Tibial nerve (tissue), 3 donors: ENCODE measurements around the gene AMD1.

ENCODE experiments used
- POLR2A ChIP-seq, 2 donors: fragments of 450-650 bp; IDR thresholded peaks; one replicate each; pipeline ENCODE4 v1.6.1; 2017; ENCODE audit warnings: antibody characterized with exemption in 2 of 2, mild to moderate bottlenecking in 2 of 2, moderate library complexity in 2 of 2
- TF ChIP-seq, protein P1 (sequence below), 5 experiments: fragments of 200-600 bp in 3 of 5; fragments of 450-650 bp in 2 of 5; sonication (generic) in 3 of 5; IDR thresholded peaks; one replicate each; pipeline ENCODE4 v1.5.1; 2016 to 2019; ENCODE audit warnings: antibody characterized with exemption in 5 of 5, mild to moderate bottlenecking in 3 of 5, moderate library complexity in 2 of 5

DNA sequence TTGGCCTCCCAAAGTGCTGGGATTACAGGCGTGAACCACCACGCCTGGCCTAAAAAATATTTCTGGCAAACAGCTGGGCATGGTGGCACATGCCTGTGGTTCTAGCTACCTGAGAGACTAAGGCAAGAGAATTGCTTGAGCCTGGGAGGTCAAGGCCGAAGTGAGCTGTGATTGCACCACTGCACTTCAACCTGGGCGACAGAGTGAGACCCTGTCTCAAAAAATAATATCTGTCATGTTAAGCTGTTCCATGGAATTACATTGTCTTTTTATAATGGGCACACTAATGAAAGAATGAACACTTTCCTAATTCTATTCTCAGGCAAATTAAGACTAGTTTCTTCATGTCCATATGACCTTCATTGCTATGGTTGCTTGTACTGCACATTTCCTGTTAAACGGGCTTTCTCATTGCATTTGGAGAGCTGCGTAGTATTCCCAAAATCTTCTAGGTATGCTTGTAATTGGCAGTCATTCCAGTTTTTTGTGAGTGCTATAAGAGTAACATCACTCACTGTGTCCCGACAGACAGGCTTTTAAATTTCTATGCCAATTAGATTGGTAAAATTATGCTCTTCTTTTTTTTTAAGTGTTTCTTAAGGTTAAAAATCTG, 12.1 kb downstream of the AMD1 start:
- TF ChIP-seq, protein P1, sequence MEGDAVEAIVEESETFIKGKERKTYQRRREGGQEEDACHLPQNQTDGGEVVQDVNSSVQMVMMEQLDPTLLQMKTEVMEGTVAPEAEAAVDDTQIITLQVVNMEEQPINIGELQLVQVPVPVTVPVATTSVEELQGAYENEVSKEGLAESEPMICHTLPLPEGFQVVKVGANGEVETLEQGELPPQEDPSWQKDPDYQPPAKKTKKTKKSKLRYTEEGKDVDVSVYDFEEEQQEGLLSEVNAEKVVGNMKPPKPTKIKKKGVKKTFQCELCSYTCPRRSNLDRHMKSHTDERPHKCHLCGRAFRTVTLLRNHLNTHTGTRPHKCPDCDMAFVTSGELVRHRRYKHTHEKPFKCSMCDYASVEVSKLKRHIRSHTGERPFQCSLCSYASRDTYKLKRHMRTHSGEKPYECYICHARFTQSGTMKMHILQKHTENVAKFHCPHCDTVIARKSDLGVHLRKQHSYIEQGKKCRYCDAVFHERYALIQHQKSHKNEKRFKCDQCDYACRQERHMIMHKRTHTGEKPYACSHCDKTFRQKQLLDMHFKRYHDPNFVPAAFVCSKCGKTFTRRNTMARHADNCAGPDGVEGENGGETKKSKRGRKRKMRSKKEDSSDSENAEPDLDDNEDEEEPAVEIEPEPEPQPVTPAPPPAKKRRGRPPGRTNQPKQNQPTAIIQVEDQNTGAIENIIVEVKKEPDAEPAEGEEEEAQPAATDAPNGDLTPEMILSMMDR (IDR thresholded peaks at IDR 0.05): no peak
- TF ChIP-seq POLR2A (IDR thresholded peaks at IDR 0.05): no peak
